ENCODE results near the gene LRP1. TPM values are rescaled to one million over a fixed set of nuclear protein-coding genes. Genes with fewer than 3 reads are reported as not detected.

LRP1 gene
- total RNA-seq, 4 donors from 2014 or later: 185 to 292 (median 216) TPM

GRCh38 chr12:57089271-57090245 is 38.7 kb upstream of the LRP1 start:
- 1% methylated on average over 23 to 24 of the region's 45 CpGs for WGBS, 2 donors (ENCODE audit: low coverage in 1 of 2)
- peaks cover 5 to 72% (median 44%) of the 10 kb centered on the region in 3 donors for H3K4me1 ChIP-seq
- H3K27me3 ChIP-seq: no peaks in the 10 kb centered on the region
- H3K36me3 ChIP-seq: peaks cover 0 to 33% of the 10 kb centered on the region in 2 donors
- H3K27ac ChIP-seq: peak overlapping the region; percentile 68 to 100 (median 100)
- TF ChIP-seq POLR2AphosphoS5 (IDR thresholded peaks at IDR 0.05) (peak; percentile 43), EP300 (IDR thresholded peaks at IDR 0.05) (no peak), POLR2A (IDR thresholded peaks at IDR 0.05) (peak in 1 of 2 donors; percentile 40), CTCF (IDR thresholded peaks at IDR 0.05) (no peak)
- H3K4me3 ChIP-seq: peak overlapping the region; percentile 55 to 95
- no peaks in the 10 kb centered on the region for H3K9me3 ChIP-seq
- ATAC-seq: no peak

GRCh38 chr12:57090490-57090889 is 37.8 kb upstream of the LRP1 start:
- 20 to 22% methylated on average over 1 to 2 of the region's 6 CpGs for WGBS, 2 donors (ENCODE audit: low coverage in 1 of 2)
- H3K9me3 ChIP-seq: no peaks in the 10 kb centered on the region
- H3K4me3 ChIP-seq: peak overlapping the region; percentile 55 to 95
- TF ChIP-seq POLR2AphosphoS5 (IDR thresholded peaks at IDR 0.05) (no peak), CTCF (IDR thresholded peaks at IDR 0.05) (no peak), POLR2A (IDR thresholded peaks at IDR 0.05) (no peak)
- peak overlapping the region; percentile 68 to 100 (median 100) for H3K27ac ChIP-seq
- H3K27me3 ChIP-seq: no peaks in the 10 kb centered on the region
- no peak for ATAC-seq
- peaks cover 0 to 43% of the 10 kb centered on the region in 2 donors for H3K36me3 ChIP-seq
- peaks cover 5 to 75% (median 44%) of the 10 kb centered on the region in 3 donors for H3K4me1 ChIP-seq

GRCh38 chr12:57090924-57091637 is 37.2 kb upstream of the LRP1 start:
- peaks cover 0 to 49% of the 10 kb centered on the region in 2 donors for H3K36me3 ChIP-seq
- WGBS, 2 donors (ENCODE audit: low coverage in 1 of 2): 59% methylated on average over 5 of the region's 22 CpGs; no CpG with 5 or more reads in 1 of the 2 donors
- H3K27ac ChIP-seq: peak overlapping the region in 3 of 4 donors; percentile 99 to 100 (median 100)
- H3K9me3 ChIP-seq: no peaks in the 10 kb centered on the region
- no peak for ATAC-seq
- H3K27me3 ChIP-seq: no peaks in the 10 kb centered on the region
- peak overlapping the region in 1 of 2 donors; percentile 95 for H3K4me3 ChIP-seq
- peaks cover 5 to 72% (median 44%) of the 10 kb centered on the region in 3 donors for H3K4me1 ChIP-seq
- TF ChIP-seq POLR2A (IDR thresholded peaks at IDR 0.05) (no peak), CTCF (IDR thresholded peaks at IDR 0.05) (peak in 3 of 4 experiments; percentile 24 to 30 (median 26)), EP300 (IDR thresholded peaks at IDR 0.05) (no peak), POLR2AphosphoS5 (IDR thresholded peaks at IDR 0.05) (peak; percentile 10)

GRCh38 chr12:57091638-57092528 is 36.4 kb upstream of the LRP1 start:
- WGBS, 2 donors (ENCODE audit: low coverage in 1 of 2): 53 to 57% methylated on average over 5 to 15 of the region's 25 CpGs
- Histone ChIP-seq H3K4me3 (peak overlapping the region in 1 of 2 donors; percentile 95), H3K9me3 (no peaks in the 10 kb centered on the region), H3K27me3 (no peaks in the 10 kb centered on the region), H3K36me3 (peaks cover 0 to 57% of the 10 kb centered on the region in 2 donors), H3K4me1 (peaks cover 5 to 74% (median 44%) of the 10 kb centered on the region in 3 donors), H3K27ac (peak overlapping the region in 3 of 4 donors; percentile 99 to 100 (median 100))
- ATAC-seq: no peak
- TF ChIP-seq POLR2A (IDR thresholded peaks at IDR 0.05) (no peak), CTCF (IDR thresholded peaks at IDR 0.05) (no peak), POLR2AphosphoS5 (IDR thresholded peaks at IDR 0.05) (no peak), EP300 (IDR thresholded peaks at IDR 0.05) (no peak)

All from gastroesophageal sphincter (tissue), 4 donors.